ENCODE data around the gene CDSN.

DNA sequence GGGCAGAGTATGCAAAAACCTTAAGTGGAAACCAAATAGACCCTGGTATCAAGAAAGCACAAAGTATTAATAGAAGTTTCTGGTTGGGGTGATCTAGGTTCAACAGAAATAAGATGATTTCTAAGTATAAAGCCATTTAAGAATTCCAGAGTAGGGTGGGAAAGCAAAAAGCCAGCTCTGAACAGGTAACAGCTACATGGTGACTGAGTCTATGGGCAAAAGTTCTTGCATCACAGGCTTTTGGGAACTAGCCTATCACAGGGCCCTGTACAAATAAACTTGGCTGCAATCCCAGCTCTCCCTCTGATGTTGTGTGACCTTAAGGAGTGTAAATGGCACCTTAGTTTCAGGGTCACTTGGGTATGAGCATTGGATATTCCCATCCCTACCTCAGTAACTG is 43.7 kb upstream of the CDSN start:
- TF ChIP-seq CTCF (optimal IDR thresholded peaks at IDR 0.05 in 1 of 3, IDR thresholded peaks at IDR 0.05 in 1 of 3, conservative IDR thresholded peaks at IDR 0.05 in 1 of 3; ENCODE audit: extremely low read depth in 1 of 3, insufficient read depth in 2 of 3, low read length in 3 of 3) (no peak), EZH2 (IDR thresholded peaks at IDR 0.05; ENCODE audit: low read length) (no peak)
